ENCODE results near the gene TMED4. TPM values are rescaled to one million over a fixed set of nuclear protein-coding genes. Genes with fewer than 3 reads are reported as not detected.

TMED4 gene
- total and polyA plus RNA-seq, 4 experiments from 2014 or later = 65.4 to 110 (median 87.9) TPM

- Histone ChIP-seq H3K9me3 (ENCODE audit: control insufficient read depth in 1 of 2, low read length in 2 of 2) (no peaks in the 10 kb centered on the region), H3K27ac (ENCODE audit: low read depth, low read length) (no peak overlapping the region), H3K4me1 (ENCODE audit: insufficient read depth, low read length) (peaks cover 53% of the 10 kb centered on the region), H3K36me3 (ENCODE audit: insufficient read depth, low read length) (no peaks in the 10 kb centered on the region), H3K27me3 (ENCODE audit: insufficient read depth, low read length) (no peaks in the 10 kb centered on the region), H3K4me3 (ENCODE audit: low read length in 2 of 2) (no peak overlapping the region)
- peak overlapping the region; percentile 13 to 99 (median 88) for H3K27ac Mint-ChIP-seq
- H3K27me3 Mint-ChIP-seq = peaks cover 0 to 2% of the 10 kb centered on the region in 2 donors
- H3K4me3 Mint-ChIP-seq = peak overlapping the region; percentile 18 to 76 (median 58)
- CTCF ChIA-PET (ENCODE audit: partially characterized antibody) = interaction anchor here (0.7 to 6.8 kb wide), 4 partner anchors 22 to 79 kb away, joined by 3 to 48 read pairs (median 4); no protein-coding TSS in a partner anchor
- intact Hi-C loops (cut with micrococcal nuclease) = loop anchor here (5.0 kb wide), 1 partner anchor 37 kb away; the partner anchor contains the start of gene DDX56
- peaks cover 0 to 4% (median 0%) of the 10 kb centered on the region in 8 donors for H3K9me3 Mint-ChIP-seq
- POLR2A ChIA-PET (ENCODE audit: partially characterized antibody) = interaction anchor here (0.6 to 28.5 kb wide), 3 partner anchors 20 to 227 kb away, joined by 3 to 1226 read pairs (median 3); no protein-coding TSS in a partner anchor
- peaks cover 4 to 29% of the 10 kb centered on the region in 2 donors for H3K36me3 Mint-ChIP-seq
- DNase-seq = peak in 1 of 5 donors; percentile 39
- peaks cover 24 to 66% (median 49%) of the 10 kb centered on the region in 4 donors for H3K4me1 Mint-ChIP-seq
Measured at GRCh38 chr7:44608916-44609648, 27.1 kb upstream of the TMED4 start.

- Mint-ChIP-seq H3K27ac (peak overlapping the region; percentile 97 to 100 (median 99)), H3K4me1 (peaks cover 24 to 57% (median 44%) of the 10 kb centered on the region in 4 donors), H3K36me3 (peaks cover 4 to 29% of the 10 kb centered on the region in 2 donors), H3K27me3 (peaks cover 0 to 2% of the 10 kb centered on the region in 2 donors), H3K9me3 (peaks cover 0 to 4% (median 0%) of the 10 kb centered on the region in 8 donors), H3K4me3 (peak overlapping the region; percentile 82 to 100 (median 98))
- Histone ChIP-seq H3K4me1 (ENCODE audit: insufficient read depth, low read length) (peaks cover 47% of the 10 kb centered on the region), H3K9me3 (ENCODE audit: control insufficient read depth in 1 of 2, low read length in 2 of 2) (no peaks in the 10 kb centered on the region), H3K36me3 (ENCODE audit: insufficient read depth, low read length) (no peaks in the 10 kb centered on the region), H3K27me3 (ENCODE audit: insufficient read depth, low read length) (no peaks in the 10 kb centered on the region), H3K4me3 (ENCODE audit: low read length in 2 of 2) (peak overlapping the region; percentile 54 to 63), H3K27ac (ENCODE audit: low read depth, low read length) (peak overlapping the region; percentile 97)
- CTCF ChIA-PET (ENCODE audit: partially characterized antibody) = interaction anchor here (0.7 to 6.8 kb wide), 5 partner anchors 17 to 30 kb away, joined by 3 to 48 read pairs (median 8); no protein-coding TSS in a partner anchor
- intact Hi-C loops (cut with micrococcal nuclease) = loop anchor here (2.0 to 5.0 kb wide), 2 partner anchors 15 to 35 kb away; partner anchors contain the start of gene DDX56
- no peak for DNase-seq
- POLR2A ChIA-PET (ENCODE audit: partially characterized antibody) = interaction anchor here (0.6 to 28.5 kb wide), 27 partner anchors 10 to 516 kb away, joined by 3 to 1226 read pairs (median 6); partner anchors contain the start of genes DDX56, H2AZ2, NUDCD3 and PPIA
Measured at GRCh38 chr7:44607141-44608068, 25.4 kb upstream of the TMED4 start.

- H3K27me3 ChIP-seq (ENCODE audit: insufficient read depth, low read length) = no peaks in the 10 kb centered on the region
- CTCF ChIA-PET (ENCODE audit: partially characterized antibody) = interaction anchor here (0.6 to 6.8 kb wide), 7 partner anchors 15 to 242 kb away, joined by 3 to 48 read pairs (median 4); partner anchors contain the start of gene H2AZ2
- intact Hi-C loops (cut with micrococcal nuclease) = loop anchor here (1.0 to 5.0 kb wide), 10 partner anchors 16 to 505 kb away; partner anchors contain the start of genes DDX56, PPIA, PURB and TBRG4
- peak within 1 kb of the TSS; percentile 54 to 63 for H3K4me3 ChIP-seq (ENCODE audit: low read length in 2 of 2)
- Mint-ChIP-seq H3K27ac (peak within 1 kb of the TSS; percentile 99 to 100 (median 99)), H3K4me3 (peak within 1 kb of the TSS; percentile 82 to 100 (median 98)), H3K36me3 (peaks cover 4 to 24% of the 10 kb centered on the region in 2 donors), H3K9me3 (peaks cover 0 to 4% (median 0%) of the 10 kb centered on the region in 8 donors), H3K4me1 (peaks cover 19 to 49% (median 38%) of the 10 kb centered on the region in 4 donors), H3K27me3 (peaks cover 0 to 2% of the 10 kb centered on the region in 2 donors)
- POLR2A ChIA-PET (ENCODE audit: partially characterized antibody) = interaction anchor here (0.6 to 28.5 kb wide), 38 partner anchors 9 to 517 kb away, joined by 3 to 1226 read pairs (median 5); partner anchors contain the start of genes DDX56, H2AZ2, NUDCD3 and PPIA
- H3K4me1 ChIP-seq (ENCODE audit: insufficient read depth, low read length) = peaks cover 40% of the 10 kb centered on the region
- DNase-seq = peak; percentile 99 to 100 (median 100)
- H3K36me3 ChIP-seq (ENCODE audit: insufficient read depth, low read length) = no peaks in the 10 kb centered on the region
- H3K9me3 ChIP-seq (ENCODE audit: control insufficient read depth in 1 of 2, low read length in 2 of 2) = no peaks in the 10 kb centered on the region
- peak within 1 kb of the TSS; percentile 97 for H3K27ac ChIP-seq (ENCODE audit: low read depth, low read length)
Measured at GRCh38 chr7:44606341-44607140, 24.5 kb upstream of the TMED4 start, which contains the start of gene OGDH. TSS of gene OGDH (plus strand) at chr7:44606627. CDS start at chr7:44624344, 17,717 bp downstream.

- peak overlapping the region; percentile 41 to 100 (median 99) for H3K27ac Mint-ChIP-seq
- peaks cover 38% of the 10 kb centered on the region for H3K4me1 ChIP-seq (ENCODE audit: insufficient read depth, low read length)
- intact Hi-C loops (cut with micrococcal nuclease) = loop anchor here (5.0 kb wide), 1 partner anchor 33 kb away; the partner anchor contains the start of gene DDX56
Measured at GRCh38 chr7:44604941-44605340, 22.9 kb upstream of the TMED4 start.

DNA sequence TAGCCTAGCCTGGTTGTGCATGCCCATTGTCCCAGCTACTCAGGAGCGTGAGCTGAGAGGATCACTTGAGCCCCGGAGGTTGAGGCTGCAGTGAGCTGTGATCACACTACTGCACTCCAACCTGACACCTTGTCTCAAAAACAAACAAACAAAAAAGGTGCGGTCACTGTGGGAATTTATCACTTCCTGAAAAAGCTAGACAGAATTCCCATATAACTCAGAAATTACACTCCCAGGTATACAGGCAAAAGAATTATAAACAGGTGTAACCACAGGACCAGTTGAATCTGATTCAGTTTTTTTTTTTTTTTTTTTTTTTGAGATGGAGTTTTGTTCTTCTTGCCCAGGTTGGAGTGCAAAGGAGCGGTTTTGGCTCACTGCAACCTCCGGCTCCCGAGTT is 21.2 kb upstream of the TMED4 start:
- no peak overlapping the region for H3K27ac ChIP-seq (ENCODE audit: low read depth, low read length)
- no peak overlapping the region for H3K4me3 ChIP-seq (ENCODE audit: low read length in 2 of 2)
- no peaks in the 10 kb centered on the region for H3K9me3 ChIP-seq (ENCODE audit: control insufficient read depth in 1 of 2, low read length in 2 of 2)
- POLR2A ChIA-PET (ENCODE audit: partially characterized antibody) = interaction anchor here (28.5 kb wide), 1 partner anchor 26 kb away, joined by 1226 read pairs; no protein-coding TSS in a partner anchor
- peaks cover 4 to 16% of the 10 kb centered on the region in 2 donors for H3K36me3 Mint-ChIP-seq
- peaks cover 0 to 5% (median 0%) of the 10 kb centered on the region in 8 donors for H3K9me3 Mint-ChIP-seq
- intact Hi-C loops (cut with micrococcal nuclease) = no loop called here
- peaks cover 0 to 2% of the 10 kb centered on the region in 2 donors for H3K27me3 Mint-ChIP-seq
- no peaks in the 10 kb centered on the region for H3K36me3 ChIP-seq (ENCODE audit: insufficient read depth, low read length)
- peaks cover 20% of the 10 kb centered on the region for H3K4me1 ChIP-seq (ENCODE audit: insufficient read depth, low read length)
- H3K27me3 ChIP-seq (ENCODE audit: insufficient read depth, low read length) = no peaks in the 10 kb centered on the region
- no peak overlapping the region for H3K4me3 Mint-ChIP-seq
- no peak for DNase-seq
- CTCF ChIA-PET (ENCODE audit: partially characterized antibody) = interaction anchor here (0.6 to 1.4 kb wide), 2 partner anchors 21 to 30 kb away, joined by 3 read pairs; partner anchors contain the start of gene TMED4
- H3K4me1 Mint-ChIP-seq = peaks cover 8 to 27% (median 19%) of the 10 kb centered on the region in 4 donors
- no peak overlapping the region for H3K27ac Mint-ChIP-seq

More at GRCh38 chr7:44604941-44605340, 22.9 kb upstream of the TMED4 start:
- no peaks in the 10 kb centered on the region for H3K9me3 ChIP-seq (ENCODE audit: control insufficient read depth in 1 of 2, low read length in 2 of 2)
- H3K4me3 Mint-ChIP-seq = peak overlapping the region in 4 of 8 donors; percentile 20 to 96 (median 37)
- peaks cover 4 to 22% of the 10 kb centered on the region in 2 donors for H3K36me3 Mint-ChIP-seq
- peaks cover 0 to 4% (median 0%) of the 10 kb centered on the region in 8 donors for H3K9me3 Mint-ChIP-seq
- H3K4me3 ChIP-seq (ENCODE audit: low read length in 2 of 2) = no peak overlapping the region
- H3K4me1 Mint-ChIP-seq = peaks cover 16 to 44% (median 33%) of the 10 kb centered on the region in 4 donors
- peaks cover 0 to 2% of the 10 kb centered on the region in 2 donors for H3K27me3 Mint-ChIP-seq
- no peaks in the 10 kb centered on the region for H3K36me3 ChIP-seq (ENCODE audit: insufficient read depth, low read length)
- POLR2A ChIA-PET (ENCODE audit: partially characterized antibody) = interaction anchor here (1.2 to 28.5 kb wide), 7 partner anchors 8 to 480 kb away, joined by 3 to 1226 read pairs (median 7); partner anchors contain the start of genes H2AZ2, NUDCD3 and TMED4
- CTCF ChIA-PET (ENCODE audit: partially characterized antibody) = interaction anchor here (1.1 to 6.8 kb wide), 4 partner anchors 27 to 193 kb away, joined by 3 to 48 read pairs (median 10); no protein-coding TSS in a partner anchor
- DNase-seq = no peak
- no peak overlapping the region for H3K27ac ChIP-seq (ENCODE audit: low read depth, low read length)
- no peaks in the 10 kb centered on the region for H3K27me3 ChIP-seq (ENCODE audit: insufficient read depth, low read length)
